NCI-H82 treated with DMSO at 0.1 percent for 48 hours (cell line): Measurements from ENCODE around the gene CECR2.
A peak's percentile ranks its signal among the peaks of the same experiment; 100 is the strongest.
"Not testable (repeated sequence)": the region's sequence is repeated elsewhere in the genome, so short reads cannot be mapped to it uniquely, and the experiment has no call there.

ENCODE experiments used
- DNase-seq: peaks from one replicate; lab custom pipeline; 2025; ENCODE audit not compliant: unreplicated experiment; lab: John Stamatoyannopoulos, UW

The CECR2 gene

DNA sequence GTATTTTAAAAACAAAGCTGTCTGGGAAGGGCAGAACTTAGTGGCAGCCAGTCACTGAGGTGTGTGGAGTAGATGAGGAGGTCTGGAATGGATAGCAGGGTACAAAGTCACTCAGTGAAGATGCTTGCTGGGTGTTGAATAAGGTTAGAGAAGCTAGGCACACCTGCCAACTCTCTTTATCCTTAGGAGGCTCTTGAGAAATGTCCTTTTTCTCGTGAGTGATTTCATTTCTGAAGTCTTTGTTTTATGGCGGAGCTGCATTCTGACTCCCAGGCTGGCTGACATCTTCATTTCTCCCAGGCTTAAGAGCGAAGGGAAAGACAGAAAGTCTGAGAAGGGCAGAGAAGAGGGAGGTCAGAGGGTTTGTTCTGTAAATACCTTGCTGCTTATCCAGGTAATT lies 31.0 kb downstream of the CECR2 start:
- DNase-seq: no peak

DNA sequence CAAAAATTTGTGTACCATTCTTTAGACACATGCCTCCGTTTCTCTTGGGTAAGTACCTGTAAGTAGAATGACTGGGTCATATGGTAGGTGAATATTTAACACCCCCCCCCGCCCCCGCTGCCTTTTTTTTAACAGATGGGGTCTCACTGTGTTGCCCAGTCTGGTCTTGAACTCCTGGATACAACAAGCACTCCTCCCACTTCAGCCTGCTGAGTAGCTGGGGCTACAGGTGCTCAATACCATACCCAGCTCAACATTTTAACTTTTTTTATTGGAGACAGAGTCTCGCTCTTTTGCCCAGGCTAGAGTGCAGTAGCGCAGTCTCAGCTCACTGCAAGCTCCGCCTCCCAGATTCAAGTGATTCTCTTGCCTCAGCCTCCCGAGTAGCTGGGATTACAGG lies 32.5 kb downstream of the CECR2 start:
- no peak for DNase-seq

DNA sequence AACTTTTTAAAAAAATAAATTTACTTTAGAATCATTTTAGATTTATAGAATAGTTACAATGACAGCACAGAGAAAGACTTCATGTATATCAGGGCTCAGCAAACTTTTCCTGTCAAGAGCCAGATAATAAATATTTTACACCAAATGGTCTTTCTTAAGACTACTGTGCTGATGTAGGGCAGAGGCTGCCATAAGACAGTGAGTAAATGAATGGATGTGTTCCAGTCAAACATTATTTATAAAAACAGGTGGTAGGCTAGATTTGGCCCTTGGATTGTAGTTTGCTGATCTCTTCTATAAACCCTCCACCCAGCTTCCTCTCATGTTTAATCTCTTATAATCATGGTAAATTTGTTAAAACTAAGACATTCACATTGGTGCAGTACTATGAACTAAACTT lies 33.0 kb downstream of the CECR2 start:
- no peak for DNase-seq

DNA sequence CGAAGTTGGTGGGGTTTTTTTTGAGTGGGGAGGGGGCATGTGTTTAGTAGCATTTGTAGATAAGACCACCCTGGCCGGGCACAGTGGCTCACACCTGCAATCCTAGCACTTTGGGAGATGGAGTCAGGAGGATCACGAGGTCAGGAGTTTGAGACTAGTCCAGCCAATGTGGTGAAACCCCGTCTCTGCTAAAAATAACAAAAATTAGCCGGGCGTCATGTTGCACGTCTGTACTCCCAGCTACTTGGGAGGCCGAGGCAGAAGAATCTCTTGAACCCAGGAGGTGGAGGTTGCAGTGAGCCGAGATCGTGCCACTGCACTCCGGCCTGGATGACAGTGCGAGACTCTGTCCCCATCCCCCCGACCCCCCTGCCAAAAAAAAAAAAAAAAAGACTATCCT lies 34.6 kb downstream of the CECR2 start:
- no peak for DNase-seq

DNA sequence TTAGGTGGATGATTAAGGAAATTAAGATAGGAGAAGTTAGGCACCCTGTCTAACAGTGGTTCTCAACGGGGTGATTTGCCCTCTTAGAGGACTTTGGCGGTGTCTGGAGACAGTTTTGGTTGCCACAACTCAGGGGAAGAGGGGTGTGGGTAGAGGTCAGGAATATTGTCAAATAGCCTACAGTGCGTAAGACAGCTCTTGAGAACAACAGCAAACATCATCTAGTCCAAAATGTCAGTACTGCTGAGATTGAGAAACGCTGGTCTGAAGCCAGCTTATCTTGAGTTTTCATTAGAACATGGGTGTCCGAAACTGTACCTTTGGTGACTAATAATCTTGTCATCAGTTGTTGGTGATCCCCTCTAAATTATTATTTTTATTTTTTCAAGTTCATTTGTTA lies 38.4 kb downstream of the CECR2 start:
- DNase-seq: no peak

DNA sequence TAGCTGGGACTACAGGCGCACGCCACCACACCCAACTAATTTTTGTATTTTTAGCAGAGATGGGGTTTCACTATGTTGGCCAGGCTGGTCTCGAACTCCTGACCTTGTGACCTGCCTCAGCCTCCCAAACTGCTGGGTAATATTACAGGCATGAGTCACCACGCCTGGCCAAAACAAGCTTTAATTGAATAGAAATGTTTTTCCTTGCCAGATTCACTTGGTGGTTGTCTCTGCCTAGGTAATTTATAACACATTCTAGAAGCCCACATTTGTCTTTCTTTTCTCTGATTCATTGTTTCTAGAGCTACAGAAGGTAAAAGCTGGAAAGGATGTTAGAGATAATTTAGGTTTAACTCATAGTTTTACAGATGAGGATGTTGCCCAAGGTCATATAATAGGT lies 41.3 kb downstream of the CECR2 start:
- no peak for DNase-seq

DNA sequence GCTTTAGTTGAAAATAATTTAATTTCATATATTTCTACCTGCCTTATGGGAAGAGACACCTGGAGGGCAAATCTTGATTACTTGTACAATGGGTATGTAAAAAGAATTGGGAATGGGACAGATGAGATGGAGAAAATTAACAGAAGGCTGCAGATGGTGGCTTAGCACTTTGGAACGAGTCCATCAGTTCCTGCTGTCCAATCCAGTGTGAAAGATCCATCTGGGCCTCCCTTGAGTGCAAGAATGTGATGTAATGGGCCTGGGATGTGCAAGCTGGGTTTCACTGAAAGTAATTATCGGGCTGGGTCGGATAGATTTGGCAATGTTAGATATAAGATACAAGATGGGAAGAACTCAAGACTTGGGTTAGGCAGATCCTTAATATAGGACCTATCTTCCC lies 42.0 kb downstream of the CECR2 start:
- peak; percentile 50 for DNase-seq

DNA sequence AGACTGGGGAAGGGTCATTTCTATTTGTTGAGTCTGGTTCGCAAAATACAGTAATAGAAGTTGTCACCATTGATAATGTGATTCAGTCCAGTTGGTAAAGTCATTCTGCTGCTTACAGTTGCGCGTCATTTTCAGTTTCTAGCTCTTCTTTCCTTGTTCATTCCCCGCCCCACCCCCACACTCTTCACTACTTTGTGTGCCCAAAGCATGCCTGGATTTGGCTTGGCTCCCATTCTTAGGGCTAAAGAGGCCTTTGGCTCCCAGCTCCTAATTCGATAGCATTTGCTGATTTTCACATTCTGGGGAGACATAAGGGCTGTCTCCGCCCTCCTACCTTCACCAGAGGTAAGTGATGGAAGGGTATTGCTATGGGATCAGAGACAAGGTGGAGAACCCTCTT lies 43.0 kb downstream of the CECR2 start:
- DNase-seq: no peak

DNA sequence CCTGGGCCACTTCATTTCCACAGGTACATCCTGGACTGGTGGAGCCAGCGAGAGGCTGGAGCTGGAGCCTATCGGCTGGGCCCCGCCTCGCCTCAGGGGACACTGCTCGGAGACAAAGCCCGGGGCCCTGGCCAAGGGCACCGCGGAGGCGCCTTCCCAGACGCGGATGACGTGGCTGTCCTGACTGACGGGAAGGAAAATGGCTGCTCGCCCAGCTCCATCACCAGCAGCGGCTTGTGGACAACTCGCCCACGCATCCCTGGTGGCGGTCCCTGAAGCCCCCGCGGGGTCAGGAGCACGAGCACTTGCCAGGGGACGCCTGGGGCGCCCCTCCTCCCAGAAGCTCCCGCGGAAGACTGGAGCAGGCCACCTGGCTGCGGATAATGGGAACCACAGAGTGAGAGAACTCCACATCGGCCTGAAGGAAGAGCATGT lies 49.6 kb downstream of the CECR2 start:
- DNase-seq: no peak

DNA sequence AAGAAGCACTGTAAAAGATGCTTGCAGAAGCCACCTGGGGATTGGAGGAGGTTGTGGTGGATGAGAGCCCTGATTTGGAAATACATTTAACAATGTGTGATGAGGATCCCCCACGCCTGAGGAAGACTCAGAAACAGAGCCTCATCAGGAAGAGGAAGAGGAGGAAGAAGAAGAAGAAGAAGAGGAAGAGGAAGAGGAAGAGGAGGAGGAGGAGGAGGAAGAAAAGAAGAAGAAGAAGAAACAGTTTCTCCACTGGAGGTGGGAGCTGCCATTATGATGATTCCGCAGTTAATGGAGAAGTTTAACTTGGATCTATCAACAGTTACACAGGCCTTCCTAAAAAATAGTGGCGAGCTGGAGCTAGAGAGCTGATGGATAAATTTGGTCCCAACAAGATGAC lies 50.1 kb downstream of the CECR2 start:
- DNase-seq: no peak

DNA sequence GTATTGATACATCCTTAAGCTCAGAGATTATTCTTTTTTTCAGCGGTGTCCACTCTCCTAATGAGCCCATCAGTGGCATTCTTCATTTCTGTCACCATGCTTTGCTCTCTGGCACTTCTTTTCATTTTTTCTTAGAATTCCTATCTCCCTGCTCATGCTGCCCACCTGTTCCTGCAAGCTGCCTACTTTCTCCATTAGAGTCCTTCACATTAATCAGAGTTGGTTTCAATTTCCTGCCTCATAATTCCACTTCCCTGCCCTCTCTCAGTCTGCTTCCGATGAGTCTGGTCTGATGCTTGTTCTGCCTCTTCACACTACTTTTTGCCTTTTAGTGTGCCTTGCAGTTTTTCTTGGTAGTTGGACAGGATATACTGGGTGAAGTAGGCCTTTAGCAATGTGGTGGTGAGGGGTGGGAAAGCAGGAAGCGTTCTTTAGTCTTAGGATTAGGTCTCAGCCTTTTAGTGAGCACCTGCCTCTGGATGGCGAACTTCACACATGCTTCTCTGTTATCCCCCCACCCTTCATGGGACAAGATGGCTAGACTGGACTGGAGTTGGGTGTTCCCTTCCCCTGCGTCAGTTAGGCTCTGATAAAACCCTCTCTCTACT lies 53.6 kb downstream of the CECR2 start:
- DNase-seq: no peak

DNA sequence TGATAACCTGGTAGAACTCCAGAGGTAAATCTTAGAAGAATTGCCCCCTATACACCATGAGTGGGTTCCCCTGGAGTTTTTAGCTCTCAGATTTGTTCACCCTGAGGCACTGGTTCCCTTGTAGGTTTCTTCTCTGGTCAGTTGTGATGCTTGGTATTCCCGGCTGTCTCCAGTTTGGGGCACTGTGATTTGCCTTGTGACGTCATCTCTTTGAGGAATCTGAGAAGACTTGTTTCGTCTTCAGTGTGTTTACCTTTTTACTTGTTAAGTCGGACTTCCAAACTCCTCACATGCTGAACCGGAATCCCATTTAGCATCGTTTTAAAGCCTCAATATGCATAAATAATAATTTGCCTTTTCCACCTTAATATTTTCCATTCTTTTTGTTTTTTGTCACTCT lies 54.4 kb downstream of the CECR2 start:
- DNase-seq: no peak

DNA sequence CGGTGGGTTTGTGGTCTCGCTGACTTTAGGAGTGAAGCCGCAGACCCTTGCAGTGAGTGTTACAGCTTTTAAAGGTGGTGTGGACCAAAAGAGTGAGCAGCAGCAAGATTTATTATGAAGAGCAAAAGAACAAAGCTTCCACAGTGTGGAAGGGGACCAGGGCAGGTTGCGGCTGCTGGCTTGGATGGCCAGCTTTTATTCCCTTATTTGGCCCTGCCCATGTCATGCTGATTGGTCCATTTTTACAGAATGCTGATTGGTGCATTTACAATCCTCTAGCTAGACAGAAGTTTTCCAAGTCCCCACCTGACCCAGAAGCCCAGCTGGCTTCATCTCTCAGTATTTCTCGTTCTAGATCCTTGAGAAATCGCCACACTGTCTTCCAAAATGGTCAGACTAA lies 58.3 kb downstream of the CECR2 start:
- DNase-seq: not testable (repeated sequence)

DNA sequence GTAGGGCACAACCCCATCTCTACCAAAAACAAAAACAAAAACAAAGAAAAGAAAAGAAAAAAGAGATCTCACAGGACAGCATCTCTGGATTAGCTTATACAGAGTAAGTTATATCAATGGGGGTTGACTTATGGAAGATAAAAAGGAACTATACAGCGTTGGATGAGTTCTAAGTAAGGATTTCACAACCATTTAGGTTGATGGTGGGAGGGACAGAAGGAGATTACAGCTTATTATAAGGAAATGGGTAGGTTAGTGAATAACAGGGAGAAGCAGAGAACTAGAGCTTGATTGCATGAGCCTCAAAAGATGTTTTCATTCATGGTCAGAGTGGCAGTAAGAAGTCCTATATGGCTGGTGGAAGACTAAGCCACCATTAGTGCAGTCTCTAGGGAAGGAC lies 60.3 kb downstream of the CECR2 start:
- no peak for DNase-seq

DNA sequence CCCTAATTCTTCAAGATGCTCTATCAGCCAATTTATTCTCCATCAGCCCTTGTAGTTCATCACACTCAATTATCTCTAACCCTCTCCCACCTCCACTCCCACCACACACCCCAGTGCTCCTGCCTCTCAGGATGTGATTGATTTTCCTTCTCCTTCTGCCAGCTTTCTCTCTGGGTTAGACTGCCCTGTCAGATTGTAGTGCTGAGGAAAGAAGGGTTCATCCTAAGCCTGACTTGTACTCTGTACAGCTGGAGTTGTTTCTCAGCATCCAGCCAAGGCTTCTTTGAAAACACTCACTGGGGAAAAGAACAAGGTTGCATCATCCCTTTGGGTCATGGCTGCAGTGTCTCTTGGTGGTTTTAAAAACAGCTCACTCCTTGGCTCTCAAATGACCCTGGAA lies 61.2 kb downstream of the CECR2 start:
- peak; percentile 73 for DNase-seq

DNA sequence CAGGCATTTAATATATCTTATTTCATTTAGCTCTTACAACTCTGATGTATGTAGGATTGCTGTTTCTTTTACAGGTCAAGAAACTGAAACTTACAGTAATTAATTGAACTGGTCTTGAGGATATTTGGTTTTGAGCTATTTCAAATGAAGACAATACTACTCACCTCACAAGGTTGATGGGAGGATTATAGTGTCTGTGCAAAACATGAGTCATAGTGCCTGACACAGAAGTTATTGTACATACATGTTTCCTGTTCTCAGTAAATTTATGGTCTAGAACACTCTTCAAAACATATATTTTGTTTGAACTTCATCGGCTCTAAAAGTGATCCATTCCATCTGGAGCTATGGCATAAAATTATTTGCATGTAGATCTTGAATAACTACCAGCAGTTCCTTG lies 61.9 kb downstream of the CECR2 start:
- no peak for DNase-seq

DNA sequence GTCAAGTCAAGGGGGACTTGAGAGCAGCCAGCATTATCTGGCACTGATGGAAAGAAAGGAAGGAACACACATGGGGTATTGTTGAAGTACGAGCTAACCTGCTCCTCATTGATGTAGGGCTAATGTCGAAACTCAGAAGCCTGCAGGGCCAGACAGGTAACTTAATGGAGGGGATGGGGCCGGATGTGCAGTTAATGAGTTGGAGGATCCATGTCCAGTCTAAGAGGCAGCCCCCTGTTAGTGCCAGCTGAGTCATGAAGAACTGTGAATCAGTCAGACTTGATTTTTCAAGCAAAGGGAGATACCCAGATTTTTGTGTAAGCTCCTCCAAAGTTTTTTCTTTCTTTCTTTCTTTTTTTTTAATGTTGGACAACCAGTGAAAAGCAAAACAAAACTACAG lies 65.6 kb downstream of the CECR2 start:
- DNase-seq: no peak

DNA sequence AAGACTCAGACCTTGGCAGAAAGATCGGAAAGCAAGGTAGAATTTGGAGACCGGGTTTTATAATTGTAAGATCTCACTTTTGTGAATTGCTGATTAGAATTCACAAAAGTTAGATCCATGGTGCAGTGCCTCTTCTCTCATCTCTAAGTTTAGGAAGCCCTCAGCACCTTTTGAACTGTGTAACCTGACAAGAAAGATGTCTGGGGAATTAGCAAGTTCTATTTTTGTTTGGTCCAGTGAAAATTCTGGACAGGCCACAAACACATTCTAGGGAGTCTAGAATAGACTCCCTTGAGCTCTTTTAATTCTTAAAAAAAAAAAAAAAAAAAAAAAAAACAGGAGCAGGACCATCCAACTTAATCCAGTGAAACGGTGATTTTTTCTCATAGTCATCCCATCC lies 66.1 kb downstream of the CECR2 start:
- no peak for DNase-seq

DNA sequence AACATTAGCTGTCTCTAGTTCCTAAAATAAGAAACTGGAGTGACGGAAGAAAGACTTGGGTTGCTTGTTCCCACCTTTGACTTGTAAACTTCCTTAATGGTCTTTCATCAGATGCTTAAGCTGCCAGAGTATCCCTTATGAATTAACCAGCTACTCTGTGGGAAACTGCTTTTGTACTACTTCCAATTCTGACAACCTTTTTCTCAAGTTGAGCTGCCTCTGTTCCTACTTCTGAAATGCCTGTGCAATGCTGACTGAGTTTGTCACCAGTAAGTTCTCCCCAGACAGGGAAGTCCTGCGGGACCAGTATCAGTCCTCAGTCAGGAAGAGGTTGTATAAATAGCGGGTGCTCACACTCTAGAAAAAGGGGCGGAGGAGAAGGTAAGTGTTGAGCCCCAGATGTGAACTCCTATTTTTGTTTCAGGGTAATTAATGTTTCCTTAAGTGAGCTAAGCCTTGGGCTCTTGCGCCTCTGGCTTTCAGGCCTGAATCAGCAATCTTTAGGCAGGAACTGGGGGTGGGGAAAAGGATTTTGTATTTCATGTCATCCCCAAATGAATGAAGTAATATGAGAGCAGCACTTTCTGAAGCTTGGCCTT lies 67.2 kb downstream of the CECR2 start:
- no peak for DNase-seq

DNA sequence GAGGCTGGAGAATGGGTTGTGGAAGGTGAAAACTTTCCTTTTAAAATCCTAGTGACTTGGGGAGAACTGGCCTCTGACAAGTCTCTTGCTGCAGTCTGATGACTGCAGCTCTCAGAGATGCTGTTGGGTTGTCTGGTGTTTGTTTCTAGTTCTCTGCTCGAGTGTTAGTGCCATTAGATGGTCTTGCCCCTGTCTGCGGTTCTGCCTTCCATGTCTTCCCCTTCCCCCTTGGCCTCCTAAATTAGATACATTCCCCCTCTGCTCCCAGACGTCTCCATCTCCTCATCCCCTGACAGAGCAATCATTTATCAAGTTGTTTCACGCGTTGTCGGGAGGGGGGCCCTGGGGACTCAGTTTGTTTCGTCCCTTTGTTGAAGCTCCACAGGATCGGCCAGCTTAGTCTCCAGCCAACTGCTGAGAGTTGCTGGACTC lies 67.7 kb downstream of the CECR2 start:
- no peak for DNase-seq

DNA sequence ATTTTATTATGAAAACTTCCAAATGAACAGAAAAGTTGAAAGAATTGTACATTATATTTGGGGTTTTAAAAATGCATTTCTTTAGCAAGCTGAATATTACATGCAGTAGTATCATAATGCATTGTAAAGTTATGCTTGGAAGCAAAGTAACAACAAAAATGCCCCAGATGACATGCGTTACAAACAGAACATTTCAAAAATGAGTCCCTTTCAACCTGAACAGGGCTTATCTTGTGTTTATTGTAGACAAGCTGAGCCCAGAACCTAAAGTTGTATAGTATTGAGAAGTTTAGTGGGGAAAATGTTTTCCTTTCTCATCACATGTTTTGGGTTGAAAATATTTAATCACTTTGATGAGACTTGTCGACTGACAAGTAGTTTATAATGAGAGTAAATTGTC lies 68.8 kb downstream of the CECR2 start:
- no peak for DNase-seq

DNA sequence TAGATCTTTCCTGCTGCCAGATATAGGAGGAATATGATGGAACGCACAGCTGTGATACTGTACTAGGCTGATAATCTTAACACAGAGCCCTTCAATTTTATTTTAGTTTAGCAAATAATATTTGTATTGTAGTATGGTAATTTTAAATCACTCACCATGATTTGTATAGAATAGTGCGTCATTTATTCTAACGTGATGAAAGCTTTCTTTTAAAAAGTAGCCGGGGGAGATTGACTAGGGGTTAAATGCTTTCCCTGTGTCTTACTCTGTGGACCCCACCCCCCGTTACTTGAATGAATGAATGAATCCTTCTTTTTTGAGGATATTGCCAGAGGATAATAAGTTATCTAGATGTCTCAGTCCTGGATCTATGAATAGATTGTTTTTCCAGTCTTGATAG lies 72.1 kb downstream of the CECR2 start:
- no peak for DNase-seq
